Esophagus muscularis mucosa (tissue), 4 donors: Measurements from ENCODE around the gene SLC2A10. TPM values are rescaled to one million over a fixed set of nuclear protein-coding genes. Genes with fewer than 3 reads are reported as not detected.
A peak's percentile ranks its signal among the peaks of the same experiment; 100 is the strongest.

Source experiments
- DNase-seq: peaks from one replicate; pipeline ENCODE4 v3.0.0-alpha.2; 2017; ENCODE audit errors: extremely low spot score
- H3K27ac ChIP-seq, 4 donors: fragments of 200-600 bp; sonication (generic); replicated peaks in 1 of 4; 1 replicate in 3 of 4; 2 replicates in 1 of 4; pipeline ENCODE4 v1.5.1; 2016 to 2019; ENCODE audit warnings: mild to moderate bottlenecking in 1 of 4
- H3K27me3 ChIP-seq, 4 donors: fragments of 200-600 bp; sonication (generic); one replicate each; pipeline versions ENCODE4 v1.5.1 to v1.6.0; 2016 to 2019
- H3K36me3 ChIP-seq, 4 donors: fragments of 200-600 bp; sonication (generic); one replicate each; pipeline ENCODE4 v1.5.1; 2016 to 2019
- H3K4me1 ChIP-seq, 4 donors: fragments of 200-600 bp; sonication (generic); one replicate each; pipeline ENCODE4 v1.5.1; 2016 to 2019
- H3K4me3 ChIP-seq, 4 donors: fragments of 200-600 bp; sonication (generic); 1 replicate in 2 of 4; 2 replicates in 2 of 4; pipeline ENCODE4 v1.5.1; 2016 to 2019; ENCODE audit warnings: mild to moderate bottlenecking in 4 of 4, moderate library complexity in 1 of 4
- H3K9me3 ChIP-seq, 4 donors: fragments of 200-600 bp; sonication (generic); 1 replicate in 3 of 4; 2 replicates in 1 of 4; pipeline ENCODE4 v1.5.1; 2016 to 2019
- EP300 ChIP-seq: sonication (generic); formaldehyde crosslinking; IDR thresholded peaks from one replicate; pipeline ENCODE4 v1.6.1; 2017; ENCODE audit warnings: antibody characterized with exemption
- POLR2A ChIP-seq: fragments of 450-650 bp; IDR thresholded peaks from one replicate; pipeline ENCODE4 v1.6.1; 2017; ENCODE audit warnings: antibody characterized with exemption, moderate library complexity, mild to moderate bottlenecking, low read depth
- POLR2AphosphoS5 ChIP-seq, 2 donors: sonication (generic); formaldehyde crosslinking; IDR thresholded peaks; one replicate each; pipeline ENCODE4 v1.6.1; 2017; ENCODE audit warnings: antibody characterized with exemption in 2 of 2
- WGBS: methylation state at CpG from one replicate; pipeline ENCODE4 v1.1.5; 2018; 5-methylcytosine and 5-hydroxymethylcytosine counted together
- intact Hi-C: fragments of 100-400 bp; cut with DNase I; formaldehyde crosslinking; loops from one replicate; pipeline ENCODE4 v1.15.1; 2023
- total RNA-seq, 4 donors: library from RNA; depleted of rRNA; stranded (reverse); fragments of >200 nt; gene quantifications; one replicate each; pipeline versions ENCODE4 v1.1.0 to v1.2.1, GENCODE V29; 2016
- TF ChIP-seq, protein P1 (sequence below), 3 experiments: fragments of 200-600 bp in 2 of 3; fragments of 450-650 bp in 1 of 3; sonication (generic) in 2 of 3; IDR thresholded peaks; one replicate each; pipeline ENCODE4 v1.5.1; 2017 to 2019; ENCODE audit warnings: antibody characterized with exemption in 3 of 3, mild to moderate bottlenecking in 2 of 3, moderate library complexity in 1 of 3

Gene SLC2A10
- 10 to 100 TPM in 3 of 4 donors, 1 to 10 TPM in 1; 9.6 to 27.0 (median 15.3) TPM for total RNA-seq

DNA sequence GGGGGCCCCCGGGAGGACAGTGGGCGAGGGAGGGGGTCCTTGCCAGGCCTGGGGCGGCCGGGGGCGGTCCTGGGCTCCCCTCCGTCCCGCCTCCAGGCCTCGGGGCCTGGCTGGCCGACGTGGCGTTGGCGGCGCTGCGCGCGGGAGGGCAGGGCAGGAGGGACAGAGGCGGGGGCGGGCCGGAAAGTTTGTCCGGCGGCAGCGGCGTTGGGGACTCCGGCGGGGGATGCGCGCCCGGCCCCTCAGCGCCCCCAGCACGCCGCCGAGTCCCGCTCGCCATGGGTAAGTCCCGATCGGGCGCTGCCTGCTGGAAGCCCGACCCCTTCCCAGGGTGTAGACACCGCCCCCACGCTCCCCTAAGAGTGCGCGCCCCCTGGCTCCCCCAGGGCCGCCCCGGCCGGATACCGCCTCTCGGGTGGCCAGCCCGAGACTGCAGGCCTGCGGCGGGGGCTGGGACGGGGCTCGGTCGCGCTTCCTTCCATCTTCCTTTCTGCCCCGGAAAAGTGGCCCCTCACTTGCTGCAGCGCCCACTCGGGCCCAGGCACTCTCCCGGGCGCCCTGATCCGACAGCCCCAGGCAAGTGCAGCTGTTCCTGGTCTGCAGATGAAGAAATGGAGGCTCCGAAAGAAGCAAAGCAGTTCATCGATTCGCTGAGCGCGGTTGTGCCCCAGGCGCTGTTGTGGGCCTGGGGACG, at the start of gene SLC2A10:
TSS of gene SLC2A10 (plus strand) at position 191 of the 694 bp plus-strand sequence. CDS start at position 279, 88 bp downstream.
- WGBS, result under 1% methylated on average over 27 of the region's 67 CpGs
- no peak for DNase-seq
- Histone ChIP-seq H3K9me3 (no peaks in the 10 kb centered on the region), H3K4me1 (peaks cover 9 to 57% (median 46%) of the 10 kb centered on the region in 4 donors), H3K36me3 (no peaks in the 10 kb centered on the region), H3K27me3 (no peaks in the 10 kb centered on the region), H3K27ac (peak within 1 kb of the TSS; percentile 71 to 85 (median 80)), H3K4me3 (peak within 1 kb of the TSS; percentile 78 to 86 (median 84))
- TF ChIP-seq EP300, result no peak
- peak in 1 of 2 donors; percentile 22 for TF ChIP-seq POLR2AphosphoS5 (IDR thresholded peaks at IDR 0.05)
- no peak for TF ChIP-seq POLR2A
- TF ChIP-seq, protein P1, sequence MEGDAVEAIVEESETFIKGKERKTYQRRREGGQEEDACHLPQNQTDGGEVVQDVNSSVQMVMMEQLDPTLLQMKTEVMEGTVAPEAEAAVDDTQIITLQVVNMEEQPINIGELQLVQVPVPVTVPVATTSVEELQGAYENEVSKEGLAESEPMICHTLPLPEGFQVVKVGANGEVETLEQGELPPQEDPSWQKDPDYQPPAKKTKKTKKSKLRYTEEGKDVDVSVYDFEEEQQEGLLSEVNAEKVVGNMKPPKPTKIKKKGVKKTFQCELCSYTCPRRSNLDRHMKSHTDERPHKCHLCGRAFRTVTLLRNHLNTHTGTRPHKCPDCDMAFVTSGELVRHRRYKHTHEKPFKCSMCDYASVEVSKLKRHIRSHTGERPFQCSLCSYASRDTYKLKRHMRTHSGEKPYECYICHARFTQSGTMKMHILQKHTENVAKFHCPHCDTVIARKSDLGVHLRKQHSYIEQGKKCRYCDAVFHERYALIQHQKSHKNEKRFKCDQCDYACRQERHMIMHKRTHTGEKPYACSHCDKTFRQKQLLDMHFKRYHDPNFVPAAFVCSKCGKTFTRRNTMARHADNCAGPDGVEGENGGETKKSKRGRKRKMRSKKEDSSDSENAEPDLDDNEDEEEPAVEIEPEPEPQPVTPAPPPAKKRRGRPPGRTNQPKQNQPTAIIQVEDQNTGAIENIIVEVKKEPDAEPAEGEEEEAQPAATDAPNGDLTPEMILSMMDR (IDR thresholded peaks at IDR 0.05), result peak in 1 of 3 experiments; percentile 16
- intact Hi-C loops, result no loop called here

DNA sequence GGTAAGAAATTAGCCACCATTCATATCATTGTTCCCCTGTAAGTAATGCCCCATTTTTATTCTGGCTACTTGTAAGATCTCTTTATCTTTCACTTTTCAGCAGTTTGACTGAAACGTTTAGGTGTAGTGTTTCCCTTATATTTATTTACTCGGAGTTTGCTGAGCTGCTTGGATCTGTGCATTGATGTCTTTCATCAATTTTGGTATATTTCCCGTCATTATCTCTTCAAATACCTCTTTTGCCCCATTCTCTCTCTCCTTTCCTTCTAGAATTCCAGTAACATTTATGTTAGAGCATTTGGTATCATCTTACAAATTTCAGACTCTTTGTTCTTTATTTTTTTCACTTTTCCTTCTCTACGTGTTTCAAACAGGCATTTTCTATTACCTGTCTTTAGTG, 49.0 kb upstream of the SLC2A10 start:
- TF ChIP-seq POLR2A (no peak), POLR2AphosphoS5 (IDR thresholded peaks at IDR 0.05) (no peak), EP300 (no peak)
- TF ChIP-seq, protein P1 (IDR thresholded peaks at IDR 0.05), result no peak
- H3K4me3 ChIP-seq, result no peak overlapping the region
- WGBS, result 86% methylated on average over 4 of the region's 4 CpGs
- peaks cover 0 to 3% (median 0%) of the 10 kb centered on the region in 4 donors for H3K36me3 ChIP-seq
- no peaks in the 10 kb centered on the region for H3K4me1 ChIP-seq
- H3K27ac ChIP-seq, result no peak overlapping the region
- no peaks in the 10 kb centered on the region for H3K27me3 ChIP-seq
- DNase-seq, result no peak
- peaks cover 0 to 6% (median 0%) of the 10 kb centered on the region in 4 donors for H3K9me3 ChIP-seq
- intact Hi-C loops, result no loop called here

DNA sequence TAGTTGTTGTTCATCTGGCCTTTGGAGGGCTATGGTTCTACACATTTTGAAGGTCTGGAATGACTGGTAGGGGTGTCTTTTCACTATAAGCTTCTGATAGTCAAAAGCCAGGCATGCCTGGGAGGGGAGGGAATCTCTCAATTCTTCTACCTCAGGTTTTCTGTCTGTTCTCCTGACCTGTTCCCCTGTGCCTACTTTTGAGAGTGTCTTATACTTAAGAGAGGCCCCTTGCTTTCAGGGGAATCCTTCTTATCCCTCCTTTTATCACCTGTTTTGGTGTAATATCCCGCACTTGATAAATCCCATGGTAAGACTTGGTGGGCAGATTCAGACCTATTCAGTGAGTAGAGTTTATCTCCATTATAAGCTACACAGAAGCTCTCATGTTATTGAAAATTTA, 47.8 kb upstream of the SLC2A10 start:
- Histone ChIP-seq H3K9me3 (peaks cover 0 to 6% (median 0%) of the 10 kb centered on the region in 4 donors), H3K27me3 (no peaks in the 10 kb centered on the region), H3K4me3 (no peak overlapping the region), H3K36me3 (peaks cover 0 to 3% (median 0%) of the 10 kb centered on the region in 4 donors), H3K27ac (no peak overlapping the region), H3K4me1 (no peaks in the 10 kb centered on the region)
- TF ChIP-seq POLR2AphosphoS5 (IDR thresholded peaks at IDR 0.05), result no peak
- TF ChIP-seq EP300, result no peak
- no peak for TF ChIP-seq POLR2A
- TF ChIP-seq, protein P1 (IDR thresholded peaks at IDR 0.05), result no peak
- DNase-seq, result no peak
- WGBS, result 92% methylated on average over 1 of the region's 1 CpG
- intact Hi-C loops, result no loop called here

DNA sequence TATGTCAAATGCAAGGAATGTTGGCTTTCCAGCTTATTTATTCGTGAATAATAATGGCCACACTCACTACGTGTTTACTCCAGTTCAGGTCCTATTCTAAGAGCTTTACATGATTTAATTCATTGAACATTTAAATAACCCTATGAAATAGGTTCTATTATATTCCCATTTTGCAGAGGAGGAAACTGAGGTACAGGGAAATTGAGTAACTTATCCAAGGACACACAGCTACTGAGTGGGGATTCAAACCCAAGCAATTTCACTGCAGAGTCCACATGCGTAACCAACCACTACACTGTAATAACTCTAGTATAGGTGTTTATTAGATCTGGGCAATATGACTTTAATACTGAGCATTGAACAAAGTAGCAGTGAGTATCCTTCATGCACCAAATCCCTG, 45.9 kb upstream of the SLC2A10 start:
- Histone ChIP-seq H3K4me3 (no peak overlapping the region), H3K36me3 (peaks cover 0 to 3% (median 0%) of the 10 kb centered on the region in 4 donors), H3K4me1 (no peaks in the 10 kb centered on the region), H3K27me3 (no peaks in the 10 kb centered on the region), H3K27ac (no peak overlapping the region), H3K9me3 (peaks cover 0 to 6% (median 0%) of the 10 kb centered on the region in 4 donors)
- TF ChIP-seq POLR2AphosphoS5 (IDR thresholded peaks at IDR 0.05) (no peak), POLR2A (no peak), EP300 (no peak)
- TF ChIP-seq, protein P1 (IDR thresholded peaks at IDR 0.05), result no peak
- 94% methylated on average over 3 of the region's 3 CpGs for whole genome bisulfite sequencing
- no peak for DNase-seq
- intact Hi-C loops, result no loop called here
